DND-41 (cell line): ENCODE measurements around the gene SUPT6H.

Source experiments
- ATAC-seq: fragments of 200-7000 bp; cut with Tn5 transposase; 3 replicates; pipeline ENCODE4 v1.9.1; 2021; ENCODE audit warnings: low read depth; ENCODE audit not compliant: insufficient read depth
- DNase-seq: peaks from one replicate; pipeline ENCODE4 v3.0.0-alpha.2; 2020
- H2AFZ ChIP-seq: 2 replicates; pipeline ENCODE4 v1.6.0; 2012; ENCODE audit warnings: low read depth, low read length
- H3K27ac ChIP-seq: 2 replicates; pipeline ENCODE4 v1.5.1; 2012; ENCODE audit warnings: low read length, inconsistent platforms
- H3K27me3 ChIP-seq: fragments of 200-600 bp; sonication (generic); 2 replicates; pipeline ENCODE4 v1.6.0; 2012; ENCODE audit warnings: low read length, mild to moderate bottlenecking, inconsistent platforms; ENCODE audit not compliant: insufficient read depth, poor library complexity
- H3K36me3 ChIP-seq: 2 replicates; pipeline ENCODE4 v1.5.1; 2012; ENCODE audit warnings: low read length, inconsistent platforms; ENCODE audit not compliant: insufficient read depth
- H3K4me1 ChIP-seq: 2 replicates; pipeline ENCODE4 v1.5.1; 2012; ENCODE audit warnings: mild to moderate bottlenecking, low read length; ENCODE audit not compliant: insufficient read depth
- H3K4me2 ChIP-seq: 2 replicates; pipeline ENCODE4 v1.6.0; 2012; ENCODE audit warnings: mild to moderate bottlenecking, moderate library complexity, low read length, inconsistent platforms; ENCODE audit not compliant: insufficient read depth
- H3K4me3 ChIP-seq, 2 experiments: fragments of 200-600 bp in 1 of 2; shearing (Covaris generic) in 1 of 2; 2 replicates each; pipeline ENCODE4 v1.5.1; 2012 to 2016; ENCODE audit warnings: inconsistent platforms in 2 of 2, low read length in 2 of 2, mild to moderate bottlenecking in 2 of 2, low read depth in 1 of 2, moderate library complexity in 1 of 2
- H3K79me2 ChIP-seq: 2 replicates; pipeline ENCODE4 v1.6.0; 2012; ENCODE audit warnings: low read length, inconsistent platforms; ENCODE audit not compliant: insufficient read depth
- H3K9ac ChIP-seq: 2 replicates; pipeline ENCODE4 v1.6.0; 2012; ENCODE audit warnings: low read depth, mild to moderate bottlenecking, inconsistent platforms, low read length, moderate library complexity
- H3K9me3 ChIP-seq: 2 replicates; pipeline ENCODE4 v1.5.1; 2012; ENCODE audit warnings: low read length, moderate library complexity, mild to moderate bottlenecking, inconsistent platforms; ENCODE audit not compliant: insufficient read depth, severe bottlenecking
- H4K20me1 ChIP-seq: 2 replicates; pipeline ENCODE4 v1.6.0; 2012; ENCODE audit warnings: low read length; ENCODE audit not compliant: insufficient read depth
- EZH2 ChIP-seq: IDR thresholded peaks from 3 replicates; pipeline ENCODE4 v1.6.1; 2012; ENCODE audit warnings: borderline replicate concordance, low read depth, mild to moderate bottlenecking, moderate library complexity, low read length, inconsistent platforms; ENCODE audit not compliant: severe bottlenecking
- TF ChIP-seq, protein P1 (sequence below): IDR thresholded peaks from 2 replicates; pipeline ENCODE4 v1.5.1; 2012; ENCODE audit warnings: borderline replicate concordance, low read length, moderate library complexity, mild to moderate bottlenecking; ENCODE audit not compliant: poor library complexity, severe bottlenecking; ENCODE audit errors: extremely low read depth

SUPT6H gene

DNA sequence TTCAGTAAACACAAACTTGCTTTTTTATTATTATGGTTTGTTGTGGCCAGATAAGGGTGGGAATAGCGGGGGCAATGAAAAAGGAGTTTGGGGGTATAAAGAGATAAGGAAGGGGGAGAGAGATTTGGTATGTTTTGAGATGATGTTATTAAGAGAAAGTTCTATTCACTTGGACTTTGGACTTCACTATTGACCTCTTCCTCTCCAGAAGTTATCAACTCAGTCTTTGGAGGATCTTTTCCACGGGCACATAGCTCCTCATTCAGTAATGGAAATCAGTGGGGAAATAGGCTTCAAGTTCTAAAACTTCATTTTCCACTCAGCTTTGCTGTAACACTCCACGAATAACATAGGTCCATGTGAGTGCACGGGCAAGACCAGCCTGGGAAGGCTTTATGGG, 26.5 kb downstream of the SUPT6H start:
- no peak overlapping the region for H3K27ac ChIP-seq
- H4K20me1 ChIP-seq = 0 out of 2 replicates have a peak, but pooled peaks cover 4% of the 10 kb centered on the region
- H2AFZ ChIP-seq = no peak overlapping the region
- H3K4me3 ChIP-seq = no peak overlapping the region
- H3K4me2 ChIP-seq = no peak overlapping the region
- H3K4me1 ChIP-seq = no peaks in the 10 kb centered on the region
- DNase-seq = no peak
- peaks cover 91% of the 10 kb centered on the region for H3K36me3 ChIP-seq
- H3K9me3 ChIP-seq = no peaks in the 10 kb centered on the region
- no peaks in the 10 kb centered on the region for H3K79me2 ChIP-seq
- TF ChIP-seq EZH2 = no peak
- TF ChIP-seq, protein P1, sequence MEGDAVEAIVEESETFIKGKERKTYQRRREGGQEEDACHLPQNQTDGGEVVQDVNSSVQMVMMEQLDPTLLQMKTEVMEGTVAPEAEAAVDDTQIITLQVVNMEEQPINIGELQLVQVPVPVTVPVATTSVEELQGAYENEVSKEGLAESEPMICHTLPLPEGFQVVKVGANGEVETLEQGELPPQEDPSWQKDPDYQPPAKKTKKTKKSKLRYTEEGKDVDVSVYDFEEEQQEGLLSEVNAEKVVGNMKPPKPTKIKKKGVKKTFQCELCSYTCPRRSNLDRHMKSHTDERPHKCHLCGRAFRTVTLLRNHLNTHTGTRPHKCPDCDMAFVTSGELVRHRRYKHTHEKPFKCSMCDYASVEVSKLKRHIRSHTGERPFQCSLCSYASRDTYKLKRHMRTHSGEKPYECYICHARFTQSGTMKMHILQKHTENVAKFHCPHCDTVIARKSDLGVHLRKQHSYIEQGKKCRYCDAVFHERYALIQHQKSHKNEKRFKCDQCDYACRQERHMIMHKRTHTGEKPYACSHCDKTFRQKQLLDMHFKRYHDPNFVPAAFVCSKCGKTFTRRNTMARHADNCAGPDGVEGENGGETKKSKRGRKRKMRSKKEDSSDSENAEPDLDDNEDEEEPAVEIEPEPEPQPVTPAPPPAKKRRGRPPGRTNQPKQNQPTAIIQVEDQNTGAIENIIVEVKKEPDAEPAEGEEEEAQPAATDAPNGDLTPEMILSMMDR = no peak
- no peak for ATAC-seq
- H3K9ac ChIP-seq = no peak overlapping the region
- no peaks in the 10 kb centered on the region for H3K27me3 ChIP-seq

DNA sequence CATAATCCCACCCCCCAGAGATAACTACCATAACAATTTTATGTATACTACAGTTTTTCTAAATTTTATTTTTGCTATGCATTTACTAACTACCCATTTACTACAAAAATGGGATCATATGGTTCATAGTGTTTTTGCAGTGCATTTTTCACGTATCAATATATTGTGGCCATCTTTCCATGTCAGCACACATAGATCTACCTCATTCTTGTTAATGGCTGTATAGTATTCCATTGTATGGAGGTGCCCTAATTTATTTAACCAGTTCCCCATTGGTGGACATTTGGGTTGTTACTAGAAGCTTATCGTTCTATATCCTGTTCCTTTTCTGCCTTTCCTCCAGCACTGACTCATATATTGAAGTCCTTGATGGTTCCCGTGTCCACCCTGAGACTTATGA, 27.0 kb downstream of the SUPT6H start:
- Histone ChIP-seq H3K4me1 (no peaks in the 10 kb centered on the region), H3K36me3 (peaks cover 92% of the 10 kb centered on the region)

DNA sequence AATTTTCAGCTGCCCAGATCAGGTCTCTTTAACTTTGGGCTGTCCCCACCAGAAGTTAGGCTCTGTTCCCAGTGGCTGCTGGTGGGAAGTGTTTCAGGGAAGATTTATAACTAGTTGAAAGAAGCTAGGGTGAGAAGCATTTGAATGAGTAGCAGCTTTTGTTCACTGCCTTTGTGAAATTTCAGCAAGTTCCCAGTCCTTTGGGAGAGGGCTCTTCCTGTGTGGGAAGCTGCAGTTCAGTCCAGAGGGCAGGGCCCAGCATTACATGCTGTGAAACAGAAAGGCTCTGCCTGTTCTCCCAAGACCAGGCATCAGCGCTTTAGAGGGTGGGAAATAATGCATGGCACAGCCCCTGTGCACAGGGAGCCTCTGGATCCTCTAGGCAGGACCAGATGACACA, 31.9 kb downstream of the SUPT6H start:
- Histone ChIP-seq H3K4me3 (no peak overlapping the region), H3K36me3 (peaks cover 93% of the 10 kb centered on the region), H3K9ac (no peak overlapping the region), H2AFZ (no peak overlapping the region), H3K79me2 (no peaks in the 10 kb centered on the region), H3K4me1 (no peaks in the 10 kb centered on the region), H4K20me1 (0 out of 2 replicates have a peak, but pooled peaks cover 4% of the 10 kb centered on the region), H3K4me2 (no peak overlapping the region), H3K27me3 (no peaks in the 10 kb centered on the region), H3K27ac (no peak overlapping the region), H3K9me3 (no peaks in the 10 kb centered on the region)
- ATAC-seq (no peak), DNase-seq (no peak)
- TF ChIP-seq, protein P1 = no peak
- TF ChIP-seq EZH2 = no peak

More for the DNA sequence above, 27.0 kb downstream of the SUPT6H start:
- H3K27me3 ChIP-seq = no peaks in the 10 kb centered on the region
- ATAC-seq (no peak), DNase-seq (no peak)
- H3K9me3 ChIP-seq = no peaks in the 10 kb centered on the region
- no peak overlapping the region for H3K4me3 ChIP-seq
- no peak overlapping the region for H2AFZ ChIP-seq
- no peak overlapping the region for H3K9ac ChIP-seq
- no peak overlapping the region for H3K27ac ChIP-seq
- TF ChIP-seq, protein P1 = no peak
- no peak for TF ChIP-seq EZH2
- no peaks in the 10 kb centered on the region for H3K79me2 ChIP-seq
- no peak overlapping the region for H3K4me2 ChIP-seq
- 0 out of 2 replicates have a peak, but pooled peaks cover 4% of the 10 kb centered on the region for H4K20me1 ChIP-seq
